ENCODE data around the gene EPHB2. TPM values are rescaled to one million over a fixed set of nuclear protein-coding genes. Genes with fewer than 3 reads are reported as not detected.

EPHB2 gene
- total and polyA plus RNA-seq, 2 of the 4 experiments (the other 2 are of a cell fraction): 52.3 to 58.8 TPM

GRCh38 chr1:22895357-22895756, 184.7 kb downstream of the EPHB2 start:
- H3K36me3 ChIP-seq (ENCODE audit: control insufficient read depth, insufficient read depth, low read length): peaks cover 41% of the 10 kb centered on the region
- intact Hi-C loops (cut with micrococcal nuclease): no loop called here
- H3K9me3 ChIP-seq (ENCODE audit: control insufficient read depth, insufficient read depth, low read length): no peaks in the 10 kb centered on the region
- DNase-seq (no peak), ATAC-seq (ENCODE audit: low read depth) (no peak)
- CTCF ChIA-PET: no interaction called here
- no peak overlapping the region for H4K5ac ChIP-seq (ENCODE audit: low read depth, low read length)
- no peaks in the 10 kb centered on the region for H3K27me3 ChIP-seq (ENCODE audit: control insufficient read depth, insufficient read depth, low read length)
- H2BK15ac ChIP-seq (ENCODE audit: low read depth, low read length): no peak overlapping the region
- H4K8ac ChIP-seq (ENCODE audit: low read depth in 2 of 2, low read length in 2 of 2): no peak overlapping the region
- H2BK120ac ChIP-seq (ENCODE audit: low read depth, low read length): no peak overlapping the region
- no peak overlapping the region for H2BK5ac ChIP-seq (ENCODE audit: low read depth, low read length, poor library complexity, severe bottlenecking)
- H2AK9ac ChIP-seq (replicated peaks; ENCODE audit: low read depth, low read length, poor library complexity): no peak overlapping the region
- no peak overlapping the region for H3K27ac ChIP-seq (ENCODE audit: insufficient read depth, low read length)
- no peak overlapping the region for H3K14ac ChIP-seq (replicated peaks; ENCODE audit: low read depth, low read length)
- TF ChIP-seq MAZ (IDR thresholded peaks at IDR 0.05; ENCODE audit: borderline replicate concordance, low read depth, low read length) (no peak), RCOR1 (IDR thresholded peaks at IDR 0.05; ENCODE audit: insufficient replicate concordance, low read length) (no peak), MAFK (IDR thresholded peaks at IDR 0.05; ENCODE audit: low read depth, low read length) (no peak), MXI1 (IDR thresholded peaks at IDR 0.05; ENCODE audit: borderline replicate concordance, low read depth, low read length) (no peak)
- H3K4me2 ChIP-seq (ENCODE audit: low read depth, low read length): no peak overlapping the region
- H4K20me1 ChIP-seq (ENCODE audit: insufficient read depth, low read length): no peaks in the 10 kb centered on the region
- H2AK5ac ChIP-seq (ENCODE audit: low read depth, low read length): no peak overlapping the region
- in situ Hi-C loops (cut with MboI; ENCODE audit: low sequenced_read_pairs): no loop called here
- POLR2A ChIA-PET (ENCODE audit: unreplicated experiment): no interaction called here
- H2BK20ac ChIP-seq (ENCODE audit: low read depth, low read length): no peak overlapping the region
- no peak overlapping the region for H4K91ac ChIP-seq (ENCODE audit: insufficient read depth, low read depth, low read length)
- BruUV-seq (replicated peaks): no TSS peak
- H3K56ac ChIP-seq (ENCODE audit: extremely low read depth, insufficient read depth, low read length): no peak overlapping the region
- no peak overlapping the region for H3K4me3 ChIP-seq (ENCODE audit: insufficient read depth, low read depth, low read length)
- dilution Hi-C loops (cut with HindIII; ENCODE audit: low sequenced_read_pairs, unreplicated experiment): no loop called here
- no CpG with 5 or more reads among the region's 9 CpGs for WGBS, 2 experiments (ENCODE audit: extremely low coverage in 2 of 2, insufficient read length in 1 of 2)
- no peak overlapping the region for H3K18ac ChIP-seq (ENCODE audit: low read depth, low read length)
- no peak overlapping the region for H3K4ac ChIP-seq (ENCODE audit: low read depth, low read length)
- no peak overlapping the region for H3K9ac ChIP-seq (ENCODE audit: low read depth, low read length)
- H3K79me1 ChIP-seq (ENCODE audit: low read depth in 1 of 2, low read length in 2 of 2): no peaks in the 10 kb centered on the region
- 0 out of 2 replicates have a peak, but pooled peaks cover 2% of the 10 kb centered on the region for H3K9me1 ChIP-seq (ENCODE audit: insufficient read depth, low read length)
- H3K4me1 ChIP-seq (ENCODE audit: control insufficient read depth, insufficient read depth, low read length): no peaks in the 10 kb centered on the region
- no peak overlapping the region for H3K23ac ChIP-seq (ENCODE audit: low read depth, low read length)
- no peak overlapping the region for H2AFZ ChIP-seq (replicated peaks; ENCODE audit: low read length, poor library complexity)

Measured in IMR-90 (cell line).